Mesothelial cell of epicardium (in vitro differentiated cells): ENCODE data around the gene DDX56. TPM values are rescaled to one million over a fixed set of nuclear protein-coding genes. Genes with fewer than 3 reads are reported as not detected.

Experiments
- DNase-seq, 2 experiments: peaks; one replicate each; pipeline ENCODE4 v3.0.0; 2021; ENCODE audit warnings: low spot score in 2 of 2; ENCODE audit not compliant: unreplicated experiment in 2 of 2
- H3K27ac Mint-ChIP-seq: 2 replicates; pipeline ENCODE4 v1.8.0; 2021; ENCODE audit warnings: mixed read lengths
- H3K27me3 Mint-ChIP-seq: 2 replicates; pipeline ENCODE4 v1.8.0; 2021; ENCODE audit warnings: low read depth, mixed read lengths
- H3K36me3 Mint-ChIP-seq: 2 replicates; pipeline ENCODE4 v1.8.0; 2021; ENCODE audit warnings: mixed read lengths
- H3K4me1 Mint-ChIP-seq: 2 replicates; pipeline ENCODE4 v1.8.0; 2021; ENCODE audit warnings: mixed read lengths
- H3K4me3 Mint-ChIP-seq: 2 replicates; pipeline ENCODE4 v1.8.0; 2021; ENCODE audit warnings: mild to moderate bottlenecking, moderate library complexity, mixed read lengths
- H3K9me3 Mint-ChIP-seq: 2 replicates; pipeline ENCODE4 v1.8.0; 2021; ENCODE audit warnings: mixed read lengths
- total RNA-seq: library from RNA; stranded (reverse); gene quantifications from 3 replicates; pipeline ENCODE4 v1.2.1, GENCODE V29; 2021
- TF ChIP-seq, protein P1 (sequence below): fragments of 200-600 bp; sonication (generic); IDR thresholded peaks from one replicate; pipeline ENCODE4 v1.5.0; 2021; ENCODE audit warnings: antibody characterized with exemption; ENCODE audit not compliant: unreplicated experiment

Gene DDX56
- total RNA-seq, 1 donor from 2014 or later = 104 TPM

GRCh38 chr7:44575054-44575453, 1.3 kb upstream of the DDX56 start:
- Mint-ChIP-seq H3K27ac (peak overlapping the region; percentile 98), H3K27me3 (no peaks in the 10 kb centered on the region), H3K36me3 (peaks cover 25% of the 10 kb centered on the region), H3K4me1 (peaks cover 30% of the 10 kb centered on the region), H3K4me3 (peak overlapping the region; percentile 98), H3K9me3 (no peaks in the 10 kb centered on the region)
- DNase-seq = no peak
- TF ChIP-seq, protein P1, sequence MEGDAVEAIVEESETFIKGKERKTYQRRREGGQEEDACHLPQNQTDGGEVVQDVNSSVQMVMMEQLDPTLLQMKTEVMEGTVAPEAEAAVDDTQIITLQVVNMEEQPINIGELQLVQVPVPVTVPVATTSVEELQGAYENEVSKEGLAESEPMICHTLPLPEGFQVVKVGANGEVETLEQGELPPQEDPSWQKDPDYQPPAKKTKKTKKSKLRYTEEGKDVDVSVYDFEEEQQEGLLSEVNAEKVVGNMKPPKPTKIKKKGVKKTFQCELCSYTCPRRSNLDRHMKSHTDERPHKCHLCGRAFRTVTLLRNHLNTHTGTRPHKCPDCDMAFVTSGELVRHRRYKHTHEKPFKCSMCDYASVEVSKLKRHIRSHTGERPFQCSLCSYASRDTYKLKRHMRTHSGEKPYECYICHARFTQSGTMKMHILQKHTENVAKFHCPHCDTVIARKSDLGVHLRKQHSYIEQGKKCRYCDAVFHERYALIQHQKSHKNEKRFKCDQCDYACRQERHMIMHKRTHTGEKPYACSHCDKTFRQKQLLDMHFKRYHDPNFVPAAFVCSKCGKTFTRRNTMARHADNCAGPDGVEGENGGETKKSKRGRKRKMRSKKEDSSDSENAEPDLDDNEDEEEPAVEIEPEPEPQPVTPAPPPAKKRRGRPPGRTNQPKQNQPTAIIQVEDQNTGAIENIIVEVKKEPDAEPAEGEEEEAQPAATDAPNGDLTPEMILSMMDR = no peak

GRCh38 chr7:44574287-44574872, 672 bp upstream of the DDX56 start:
- Mint-ChIP-seq H3K27me3 (no peaks in the 10 kb centered on the region), H3K27ac (peak overlapping the region; percentile 98), H3K9me3 (no peaks in the 10 kb centered on the region), H3K36me3 (peaks cover 25% of the 10 kb centered on the region), H3K4me1 (peaks cover 27% of the 10 kb centered on the region), H3K4me3 (peak overlapping the region; percentile 98)
- DNase-seq = no peak
- TF ChIP-seq, protein P1 = no peak

DNA sequence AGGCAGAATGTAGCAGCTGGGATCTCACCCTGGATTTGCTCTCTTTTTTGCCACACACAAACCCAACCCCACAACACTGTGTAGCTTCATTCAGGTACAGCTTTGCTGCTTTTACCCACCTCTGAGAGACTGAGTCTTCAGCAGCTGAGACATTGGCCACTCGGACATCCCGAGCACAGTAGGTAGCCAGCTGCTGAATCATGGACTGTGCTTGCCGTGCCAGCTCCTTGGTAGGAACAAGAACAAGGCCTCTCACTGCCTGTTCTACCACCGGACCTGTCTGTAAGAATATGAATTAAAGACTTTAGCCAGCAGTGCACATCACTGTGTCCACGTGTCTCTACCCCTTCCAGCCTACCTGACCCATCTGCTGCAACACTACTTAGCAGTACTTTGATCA, 937 bp downstream of the DDX56 start:
- peaks cover 27% of the 10 kb centered on the region for H3K36me3 Mint-ChIP-seq
- TF ChIP-seq, protein P1 = no peak
- peak overlapping the region; percentile 98 for H3K4me3 Mint-ChIP-seq
- no peaks in the 10 kb centered on the region for H3K27me3 Mint-ChIP-seq
- H3K4me1 Mint-ChIP-seq = peaks cover 27% of the 10 kb centered on the region
- DNase-seq = no peak
- H3K9me3 Mint-ChIP-seq = no peaks in the 10 kb centered on the region
- peak overlapping the region; percentile 98 for H3K27ac Mint-ChIP-seq

DNA sequence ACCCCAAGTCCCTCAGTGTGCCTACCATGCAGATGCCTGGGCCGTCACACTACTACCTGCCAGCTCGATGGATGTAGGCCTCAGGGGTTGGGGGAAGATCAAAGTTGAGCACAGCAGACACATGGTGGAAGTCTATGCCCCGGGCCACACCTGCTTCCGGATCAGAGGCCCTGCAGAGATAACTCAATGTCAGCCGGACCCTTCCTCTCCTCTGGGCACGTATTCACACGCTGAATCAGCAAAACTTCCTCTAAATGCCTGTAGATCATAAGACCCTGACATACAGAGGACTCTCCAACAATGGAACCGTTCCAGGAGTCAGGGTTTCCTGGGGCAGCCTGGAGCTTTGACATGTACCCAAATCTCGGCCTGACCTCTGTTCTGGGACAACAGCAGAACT, 3.7 kb downstream of the DDX56 start:
- Mint-ChIP-seq H3K4me3 (no peak overlapping the region), H3K36me3 (peaks cover 30% of the 10 kb centered on the region), H3K4me1 (peaks cover 22% of the 10 kb centered on the region), H3K9me3 (no peaks in the 10 kb centered on the region), H3K27ac (no peak overlapping the region), H3K27me3 (no peaks in the 10 kb centered on the region)
- TF ChIP-seq, protein P1 = no peak
- no peak for DNase-seq

DNA sequence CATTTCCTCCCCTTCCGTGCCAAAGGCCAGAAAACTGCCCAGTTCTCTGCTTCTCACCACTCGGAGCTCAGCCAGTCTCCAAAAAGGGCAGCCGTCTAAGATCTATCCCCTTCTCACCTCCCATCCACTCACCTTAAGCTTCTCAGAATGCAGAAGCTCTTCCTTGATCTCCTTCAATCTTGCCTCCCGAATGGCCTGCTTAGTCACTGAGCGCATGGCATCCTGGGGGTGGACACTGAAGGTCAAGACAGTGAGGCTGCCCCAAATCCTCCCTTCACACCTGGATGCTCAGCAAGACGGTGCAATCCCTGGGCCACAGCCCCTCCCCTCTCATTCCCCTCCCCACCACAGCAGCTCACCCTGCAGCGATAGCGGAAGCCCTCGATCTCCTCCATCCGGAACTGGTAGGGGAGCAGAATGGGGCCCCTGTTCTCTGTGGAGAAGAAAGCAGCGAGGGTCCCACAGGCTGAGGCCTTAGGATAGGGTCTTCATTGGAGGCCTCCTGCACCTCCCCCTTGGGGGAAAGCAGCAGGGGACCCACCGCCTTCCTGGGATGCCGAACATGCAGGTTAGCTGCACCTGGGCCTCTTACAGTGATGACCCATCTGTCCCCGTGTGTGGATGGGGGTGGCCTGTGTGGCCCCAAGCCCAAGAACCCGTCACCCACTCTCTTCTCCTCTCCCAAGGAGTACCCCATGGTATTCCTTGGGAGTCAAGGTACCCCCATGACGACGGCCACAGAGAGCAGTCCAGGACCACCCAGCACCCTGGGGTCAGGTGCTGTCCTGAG, 4.7 kb downstream of the DDX56 start:
- Mint-ChIP-seq H3K4me3 (no peak overlapping the region), H3K36me3 (peaks cover 35% of the 10 kb centered on the region), H3K27me3 (no peaks in the 10 kb centered on the region), H3K27ac (no peak overlapping the region), H3K9me3 (no peaks in the 10 kb centered on the region), H3K4me1 (peaks cover 15% of the 10 kb centered on the region)
- no peak for DNase-seq
- TF ChIP-seq, protein P1 = no peak
